ENCODE data around the gene HS3ST5. TPM values are rescaled to one million over a fixed set of nuclear protein-coding genes. Genes with fewer than 3 reads are reported as not detected.
A peak's percentile ranks its signal among the peaks of the same experiment; 100 is the strongest.

Gene HS3ST5
- total and polyA plus RNA-seq, 2 experiments from 2014 or later, result 2.8 to 3.5 TPM

- TF ChIP-seq ZNF462 (CRISPR knock-in tag; IDR thresholded peaks at IDR 0.05) (no peak), NANOG (IDR thresholded peaks at IDR 0.05; ENCODE audit: borderline replicate concordance) (no peak), EZH2phosphoT487 (IDR thresholded peaks at IDR 0.05; ENCODE audit: unreplicated experiment) (no peak), JUNB (IDR thresholded peaks at IDR 0.05; ENCODE audit: unreplicated experiment) (no peak), ZNF114 (CRISPR knock-in tag; IDR thresholded peaks at IDR 0.05) (no peak)
These were observed 334.5 kb downstream of the HS3ST5 start (continued) for GRCh38 chr6:114008331-114008730.

GRCh38 chr6:114007516-114007915, 335.3 kb downstream of the HS3ST5 start:
- Histone ChIP-seq H2AFZ (no peak overlapping the region), H3K4me3 (no peak overlapping the region), H4K20me1 (replicated peaks; ENCODE audit: insufficient read depth) (no peaks in the 10 kb centered on the region), H3K79me2 (replicated peaks; ENCODE audit: insufficient read depth) (no peaks in the 10 kb centered on the region), H3K27ac (ENCODE audit: low read depth) (peak overlapping the region; percentile 36; the same call in 1 of the 2 replicates), H3K27me3 (ENCODE audit: insufficient read depth) (no peaks in the 10 kb centered on the region), H3K36me3 (ENCODE audit: insufficient read depth) (no peaks in the 10 kb centered on the region), H3K9me2 (ENCODE audit: insufficient read depth) (no peaks in the 10 kb centered on the region), H3K4me1 (ENCODE audit: insufficient read depth) (peaks cover 51% of the 10 kb centered on the region), H3K4me2 (peak overlapping the region; percentile 34), H3F3A (replicated peaks; ENCODE audit: low read depth) (no peaks in the 10 kb centered on the region)
- Mint-ChIP-seq H3K27ac (no peak overlapping the region; the same call in 1 of the 2 replicates), H3K4me1 (peaks cover 54% of the 10 kb centered on the region), H3K36me3 (ENCODE audit: low read depth) (peaks cover 8% of the 10 kb centered on the region), H3K4me3 (no peak overlapping the region), H3K27me3 (ENCODE audit: insufficient read depth, low read depth, poor library complexity) (no peaks in the 10 kb centered on the region), H3K9me3 (no peaks in the 10 kb centered on the region; the same call in 2 of the 3 replicates)
- ATAC-seq, result peak; percentile 53
- peak; percentile 12 for DNase-seq (ENCODE audit: low spot score)
- no peak for TF ChIP-seq EZH2 (IDR thresholded peaks at IDR 0.05; ENCODE audit: low read depth, unreplicated experiment)
- TF ChIP-seq ZNF114 (CRISPR knock-in tag; IDR thresholded peaks at IDR 0.05), result no peak
- no peak for TF ChIP-seq CREB1 (CRISPR knock-in tag; IDR thresholded peaks at IDR 0.05; ENCODE audit: low read depth)
- no peak for TF ChIP-seq REST (IDR thresholded peaks at IDR 0.05; ENCODE audit: unreplicated experiment)
- no peak for TF ChIP-seq ZNF331 (CRISPR knock-in tag; IDR thresholded peaks at IDR 0.05; ENCODE audit: low read depth)
- no peak for TF ChIP-seq CTCF (conservative IDR thresholded peaks at IDR 0.05; ENCODE audit: low read depth in 2 of 2)
- TF ChIP-seq POLR2AphosphoS5 (IDR thresholded peaks at IDR 0.05; ENCODE audit: low read depth), result no peak
- no peak for TF ChIP-seq NANOG (IDR thresholded peaks at IDR 0.05; ENCODE audit: borderline replicate concordance)

Measured in GM23338 (cell line).